IPS-NIHi11 (cell line): ENCODE data around the gene VPS13A.
"Not testable (repeated sequence)": the region's sequence is repeated elsewhere in the genome, so short reads cannot be mapped to it uniquely, and the experiment has no call there.

ENCODE experiments used
- DNase-seq: peaks from one replicate; pipeline ENCODE4 v3.0.0; 2012; ENCODE audit warnings: mixed read lengths, low spot score

The VPS13A gene

GRCh38 chr9:77183581-77183980, 6.2 kb downstream of the VPS13A start:
- no peak for DNase-seq

GRCh38 chr9:77188242-77188641, 10.9 kb downstream of the VPS13A start:
- DNase-seq: no peak

GRCh38 chr9:77194423-77194822, 17.1 kb downstream of the VPS13A start:
- DNase-seq: no peak

- peak; percentile 30 for DNase-seq
Observed at GRCh38 chr9:77210116-77210515, 32.8 kb downstream of the VPS13A start.

- DNase-seq: no peak
Observed at GRCh38 chr9:77211561-77211960, 34.2 kb downstream of the VPS13A start.

GRCh38 chr9:77212801-77213200, 35.5 kb downstream of the VPS13A start:
- DNase-seq: no peak

GRCh38 chr9:77215874-77216273, 38.5 kb downstream of the VPS13A start:
- no peak for DNase-seq

GRCh38 chr9:77218612-77219011, 41.3 kb downstream of the VPS13A start:
- no peak for DNase-seq

GRCh38 chr9:77221431-77221830, 44.1 kb downstream of the VPS13A start:
- DNase-seq: no peak

- no peak for DNase-seq
Observed at GRCh38 chr9:77224746-77225312, 47.5 kb downstream of the VPS13A start.

- DNase-seq: no peak
Observed at GRCh38 chr9:77236693-77237092, 59.4 kb downstream of the VPS13A start.

- DNase-seq: no peak
Observed at GRCh38 chr9:77237896-77238295, 60.6 kb downstream of the VPS13A start.

GRCh38 chr9:77251050-77251449, 73.7 kb downstream of the VPS13A start:
- DNase-seq: no peak

GRCh38 chr9:77257275-77257674, 79.9 kb downstream of the VPS13A start:
- DNase-seq: no peak

GRCh38 chr9:77261605-77262004, 84.3 kb downstream of the VPS13A start:
- DNase-seq: no peak

GRCh38 chr9:77267762-77268161, 90.4 kb downstream of the VPS13A start:
- not testable (repeated sequence) for DNase-seq

- DNase-seq: no peak
Observed at GRCh38 chr9:77271023-77271690, 93.8 kb downstream of the VPS13A start.

- DNase-seq: no peak
Observed at GRCh38 chr9:77276799-77277198, 99.5 kb downstream of the VPS13A start.

GRCh38 chr9:77277719-77278118, 100.4 kb downstream of the VPS13A start:
- DNase-seq: no peak

GRCh38 chr9:77283991-77284390, 106.7 kb downstream of the VPS13A start:
- DNase-seq: no peak

- no peak for DNase-seq
Observed at GRCh38 chr9:77284616-77285015, 107.3 kb downstream of the VPS13A start.

- DNase-seq: no peak
Observed at GRCh38 chr9:77290373-77290772, 113.0 kb downstream of the VPS13A start.

- peak; percentile 61 for DNase-seq
Observed at GRCh38 chr9:77291714-77292113, 114.4 kb downstream of the VPS13A start.

- no peak for DNase-seq
Observed at GRCh38 chr9:77293949-77294348, 116.6 kb downstream of the VPS13A start.
